Middle frontal gyrus (tissue), 1 donor: ENCODE measurements around the gene PARP16.
A peak's percentile ranks its signal among the peaks of the same experiment; 100 is the strongest.

Experiments used
- DNase-seq: peaks from one replicate; pipeline ENCODE4 v3.0.0-alpha.2; 2015; ENCODE audit warnings: low spot score; ENCODE audit errors: extremely low spot score

The PARP16 gene

DNA sequence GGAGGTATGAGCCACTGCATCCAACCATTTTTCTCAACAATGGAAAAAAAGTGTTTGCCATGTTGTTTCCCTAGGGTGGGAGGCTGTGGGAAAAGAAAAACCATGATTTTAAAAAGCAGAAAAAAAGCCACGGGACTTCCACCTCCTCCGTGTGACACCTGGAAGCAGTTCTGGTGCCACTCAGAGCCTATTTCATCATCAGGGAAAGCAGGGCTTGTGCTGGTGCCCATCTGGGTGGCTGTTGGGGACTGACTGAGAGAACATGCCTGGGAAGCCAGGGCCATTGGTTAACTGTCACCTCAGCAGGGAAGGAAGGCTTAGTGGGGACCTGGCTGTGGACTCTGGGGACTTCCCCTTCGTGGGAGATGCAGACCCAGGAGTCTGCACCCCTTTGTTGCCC, 25.1 kb upstream of the PARP16 start:
- DNase-seq: no peak

DNA sequence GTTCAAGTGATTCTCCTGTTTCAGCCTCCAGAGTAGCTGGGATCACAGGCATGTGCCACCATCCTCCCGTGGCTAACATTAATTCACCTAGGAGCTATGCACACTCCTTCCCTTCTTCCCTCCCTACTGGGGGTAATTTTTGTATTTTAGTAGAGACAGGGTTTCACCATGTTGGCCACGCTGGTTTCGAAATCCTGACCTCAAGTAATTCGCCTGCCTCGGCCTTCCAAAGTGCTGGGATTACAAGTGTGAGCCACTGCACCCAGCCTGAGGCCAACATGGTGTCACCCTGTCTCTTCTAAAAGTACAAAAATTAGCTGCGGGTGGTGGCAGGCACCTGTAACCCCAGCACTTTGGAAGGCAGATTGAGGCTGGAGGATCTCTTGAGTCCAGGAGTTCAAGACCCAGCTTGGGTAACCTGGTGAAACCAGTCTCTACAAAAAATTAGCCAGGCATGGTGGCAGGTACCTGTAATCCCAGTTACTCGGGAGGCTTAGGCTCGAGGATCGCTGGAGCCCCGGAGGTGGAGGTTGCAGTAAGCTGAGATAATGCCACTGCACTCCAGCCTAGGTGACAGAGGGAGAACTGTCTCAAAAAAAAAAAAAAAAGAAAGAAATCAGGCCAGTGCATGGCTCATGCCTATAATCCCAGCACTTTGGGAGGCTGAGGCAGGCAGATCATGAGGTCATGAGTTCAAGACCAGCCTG, 23.9 kb upstream of the PARP16 start:
- DNase-seq: no peak

DNA sequence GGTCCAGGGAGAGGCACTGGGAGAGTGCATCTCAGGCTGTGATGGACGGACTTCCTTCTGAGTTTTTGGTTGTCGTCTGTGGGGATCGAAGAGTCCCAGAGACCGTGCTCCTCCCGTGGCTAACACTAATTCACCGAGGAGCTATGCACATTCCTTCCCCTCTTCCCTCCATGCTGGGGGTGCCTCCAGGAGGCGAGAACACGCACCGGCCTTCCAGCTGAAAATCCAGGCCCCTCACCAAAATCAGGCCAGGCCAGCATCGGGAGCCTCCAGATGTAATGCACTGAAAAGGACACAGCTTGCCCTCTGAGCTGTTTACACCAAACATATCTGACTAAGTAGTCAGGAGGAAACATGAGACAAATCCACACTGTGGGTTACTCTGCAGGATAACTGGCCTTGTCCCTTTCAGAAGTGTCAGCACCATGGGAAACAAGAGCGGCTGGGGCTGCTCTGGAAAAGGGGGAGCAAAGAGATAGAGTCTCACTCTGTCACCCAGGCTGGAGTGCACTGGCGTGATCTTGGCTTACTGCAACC, 23.3 kb upstream of the PARP16 start:
- DNase-seq: no peak

DNA sequence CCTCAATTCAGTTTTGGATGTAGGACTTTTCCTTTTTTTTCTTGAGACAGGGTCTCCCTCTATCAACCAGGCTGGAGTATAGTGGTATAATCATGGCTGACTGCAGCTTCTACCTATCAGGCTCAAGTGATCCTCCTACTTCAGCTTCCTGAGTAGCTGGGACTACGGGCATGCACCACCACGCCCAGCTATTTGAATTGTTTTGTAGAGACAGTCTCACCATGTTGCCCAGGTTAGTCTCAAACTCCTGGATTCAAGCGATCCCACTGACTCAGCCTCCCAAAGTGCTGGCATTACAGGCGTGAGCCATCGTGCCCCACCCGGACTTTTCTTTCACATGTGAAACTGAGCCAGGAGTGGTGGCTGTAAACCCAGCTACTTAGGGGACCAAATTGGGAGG, 21.3 kb upstream of the PARP16 start:
- no peak for DNase-seq

DNA sequence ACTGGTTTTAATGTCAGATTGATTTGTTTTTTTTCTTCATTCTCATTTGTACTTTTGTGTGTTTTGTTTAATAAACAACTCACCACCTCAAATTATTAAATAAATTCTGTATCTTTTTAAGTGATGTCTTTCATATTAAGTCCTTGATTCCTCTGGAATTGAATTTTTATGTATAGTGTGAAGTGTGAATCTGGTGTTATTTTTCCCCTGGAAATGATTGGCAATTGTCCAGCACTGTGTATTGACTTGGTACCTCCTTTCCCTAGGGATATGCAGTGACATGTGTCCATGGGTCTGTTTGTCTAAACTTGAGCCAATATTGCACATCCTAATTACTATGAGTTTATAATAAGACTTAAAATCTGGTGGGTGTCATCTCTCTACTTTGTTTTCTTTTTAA, 19.9 kb upstream of the PARP16 start:
- no peak for DNase-seq

DNA sequence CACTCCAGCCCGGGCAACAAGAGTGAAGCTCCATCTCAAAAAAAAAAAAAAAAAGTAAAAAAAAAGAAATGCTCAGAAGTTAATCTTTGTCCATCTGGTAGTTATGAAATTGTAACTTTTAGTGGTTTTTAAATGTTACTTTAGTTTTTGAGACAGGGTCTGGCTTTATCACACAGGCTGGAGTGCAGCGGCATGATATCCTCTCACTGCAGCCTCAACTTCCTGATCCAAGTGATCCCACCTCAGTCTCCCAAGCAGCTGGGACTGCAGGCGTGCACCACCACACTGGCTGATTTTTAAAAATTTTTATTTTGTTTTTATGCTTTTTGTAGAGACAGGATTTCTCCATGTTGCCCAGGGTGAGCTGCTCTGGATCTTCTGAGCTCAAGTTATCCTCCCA, 19.1 kb upstream of the PARP16 start:
- DNase-seq: no peak

DNA sequence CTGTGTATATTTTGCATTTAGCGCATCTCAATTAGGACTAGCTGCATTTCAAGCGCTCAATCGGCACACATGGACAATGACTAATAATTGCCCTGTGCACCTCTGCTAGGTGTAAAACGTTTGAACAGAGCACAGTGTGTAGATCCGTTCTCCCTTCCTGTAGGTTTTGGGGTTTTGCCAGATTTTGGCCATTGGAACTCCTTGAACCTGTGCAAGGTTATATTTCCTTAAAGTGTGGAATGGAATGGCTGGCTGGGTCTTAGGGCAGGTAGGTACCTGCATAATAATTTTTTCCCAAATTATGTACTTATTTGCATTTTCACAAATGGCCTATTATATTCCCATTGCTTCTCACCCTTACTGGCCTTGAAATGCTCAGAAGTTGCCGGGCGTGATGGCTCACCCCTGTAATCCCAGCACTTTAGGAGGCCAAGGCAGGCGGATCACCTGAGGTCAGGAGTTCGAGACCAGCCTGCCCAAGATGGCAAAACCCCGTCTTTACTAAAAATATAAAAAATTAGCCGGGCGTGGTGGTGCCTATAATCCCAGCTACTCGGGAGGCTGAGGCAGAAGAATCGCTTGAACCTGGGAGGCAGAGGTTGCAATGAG, 18.6 kb upstream of the PARP16 start:
- DNase-seq: no peak

DNA sequence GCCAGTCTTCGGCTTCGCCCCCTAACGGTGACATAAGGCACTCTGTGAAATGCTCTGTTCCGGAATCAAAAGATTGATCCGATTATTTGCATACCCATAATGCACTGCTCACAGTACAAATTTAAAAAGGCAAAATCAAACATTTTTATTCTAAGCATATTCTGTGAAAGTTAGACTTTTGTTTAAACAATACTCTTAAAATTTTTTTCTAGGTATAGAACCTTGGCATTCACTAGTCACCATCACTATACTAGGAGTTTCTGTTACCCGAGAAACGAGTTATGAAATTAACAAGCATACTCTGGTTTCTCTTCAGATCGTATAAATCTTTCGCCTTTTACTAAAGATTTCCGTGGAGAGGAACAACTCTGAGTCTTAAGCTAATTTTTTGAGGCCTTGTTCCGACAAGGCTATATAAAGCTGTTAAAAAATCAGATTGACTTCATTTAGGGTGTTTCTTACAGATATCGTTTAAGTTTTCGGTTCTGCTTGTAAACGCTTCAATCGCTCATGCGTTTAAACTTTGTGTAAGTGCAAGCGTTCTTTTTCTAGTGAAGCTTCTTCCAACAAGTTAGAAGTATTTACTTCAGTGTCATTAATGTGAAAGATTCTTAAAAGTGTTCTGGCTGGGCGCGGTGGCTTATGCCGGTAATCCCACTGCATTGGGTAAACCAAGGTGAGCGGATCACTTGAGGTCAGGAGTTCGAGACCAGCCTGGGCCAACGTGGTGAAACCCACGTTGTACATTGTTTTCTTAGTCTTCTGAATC, 17.9 kb upstream of the PARP16 start, which contains the start of gene RNU5B-1:
Gene RNU5B-1, plus strand, starts transcription at position 297 of the 769 bp plus-strand sequence.
- DNase-seq: peak; percentile 83

DNA sequence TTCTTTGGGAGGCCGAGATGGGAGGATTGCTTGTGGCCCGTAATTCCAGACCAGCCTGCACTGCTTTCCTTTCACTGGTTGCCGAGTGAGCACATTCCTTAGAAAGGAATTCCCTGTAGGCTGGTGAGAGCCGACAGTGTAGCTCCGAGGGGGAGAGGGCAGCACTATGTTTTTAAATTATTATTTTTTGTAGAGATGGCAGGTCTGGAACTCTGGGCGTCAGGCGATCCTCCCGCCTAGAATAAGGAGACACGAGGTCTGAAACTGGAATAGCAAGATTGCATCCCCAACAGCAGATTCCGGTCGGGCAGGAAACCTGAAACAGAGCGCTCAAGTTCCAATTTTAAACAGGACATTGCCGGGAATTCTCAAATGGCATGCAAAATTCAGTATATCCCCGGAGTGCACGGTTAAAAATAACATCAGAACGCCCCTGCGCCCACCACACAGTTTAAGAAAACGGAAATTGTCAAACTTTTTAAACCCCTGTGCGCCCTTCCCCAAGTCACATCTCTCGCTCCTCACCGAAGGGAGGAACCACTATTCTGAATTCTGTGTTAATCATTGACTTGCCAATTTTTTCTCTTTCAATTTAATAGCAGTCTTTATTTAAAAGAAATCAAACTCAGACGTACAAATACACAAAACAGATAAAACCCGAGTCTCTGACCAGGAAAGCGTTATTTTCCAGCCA, 17.2 kb upstream of the PARP16 start:
- DNase-seq: peak; percentile 32

DNA sequence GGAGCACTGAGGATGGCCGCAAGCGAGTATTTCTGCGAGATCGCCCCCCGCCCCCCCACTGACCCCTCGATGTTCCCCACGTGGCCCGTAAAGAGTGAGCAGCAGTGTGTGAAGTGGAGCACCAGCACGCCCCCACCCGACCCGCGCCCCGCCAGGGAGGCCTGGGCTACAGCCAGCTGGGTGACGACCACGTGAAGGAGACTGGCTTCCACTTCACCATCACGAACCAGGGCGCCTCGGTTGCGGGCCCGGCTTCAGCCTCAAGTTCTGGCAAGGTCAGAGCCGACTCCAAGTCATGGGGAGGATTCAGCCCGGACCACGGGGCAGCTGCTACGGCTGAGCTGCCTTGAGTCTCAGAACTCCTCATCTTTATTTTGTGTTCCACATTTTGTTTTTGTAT, 15.4 kb upstream of the PARP16 start:
- no peak for DNase-seq

DNA sequence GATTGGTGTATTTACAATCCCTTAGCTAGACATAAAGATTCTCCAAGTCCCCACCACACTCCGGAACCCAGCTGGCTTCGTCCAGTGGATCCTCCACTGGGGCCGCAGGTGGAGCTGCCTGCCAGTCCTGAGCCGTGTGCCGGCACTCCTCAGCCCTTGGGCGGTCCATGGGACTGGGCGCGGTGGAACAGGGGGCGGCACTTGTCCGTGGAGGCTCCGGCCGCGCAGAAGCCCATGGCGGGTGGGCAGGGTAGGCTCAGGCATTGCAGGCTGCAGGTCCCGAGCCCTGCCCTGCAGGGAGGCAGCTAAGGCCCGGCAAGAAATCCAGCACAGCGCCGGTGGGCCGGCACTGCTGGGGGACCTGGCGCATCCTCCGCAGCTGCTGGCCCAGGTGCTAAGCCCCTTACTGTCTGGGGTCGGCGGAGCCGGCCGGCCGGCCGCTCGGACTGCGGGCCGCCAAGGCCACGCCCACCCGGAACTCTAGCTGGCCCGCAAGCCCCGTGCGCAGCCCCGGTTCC, 14.3 kb upstream of the PARP16 start:
- DNase-seq: no peak

DNA sequence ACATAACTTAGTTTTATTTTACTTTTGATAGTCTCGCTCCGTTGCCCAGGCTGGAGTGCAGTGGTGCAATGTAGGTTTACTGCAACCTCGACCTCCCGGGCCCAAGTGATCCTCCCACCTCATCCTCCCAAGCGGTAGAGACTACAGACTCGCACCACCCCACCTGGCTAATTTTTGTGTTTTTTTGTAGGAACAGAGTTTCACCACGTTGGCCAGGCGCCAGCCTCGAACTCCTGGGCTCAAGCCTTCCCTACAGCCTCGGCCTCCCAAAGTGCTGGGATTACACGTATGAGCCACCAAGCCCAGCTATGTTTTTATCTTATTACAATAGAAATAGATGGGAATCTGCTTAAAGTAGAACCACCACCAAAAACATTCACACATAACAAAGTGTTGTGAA, 12.0 kb upstream of the PARP16 start:
- DNase-seq: no peak

DNA sequence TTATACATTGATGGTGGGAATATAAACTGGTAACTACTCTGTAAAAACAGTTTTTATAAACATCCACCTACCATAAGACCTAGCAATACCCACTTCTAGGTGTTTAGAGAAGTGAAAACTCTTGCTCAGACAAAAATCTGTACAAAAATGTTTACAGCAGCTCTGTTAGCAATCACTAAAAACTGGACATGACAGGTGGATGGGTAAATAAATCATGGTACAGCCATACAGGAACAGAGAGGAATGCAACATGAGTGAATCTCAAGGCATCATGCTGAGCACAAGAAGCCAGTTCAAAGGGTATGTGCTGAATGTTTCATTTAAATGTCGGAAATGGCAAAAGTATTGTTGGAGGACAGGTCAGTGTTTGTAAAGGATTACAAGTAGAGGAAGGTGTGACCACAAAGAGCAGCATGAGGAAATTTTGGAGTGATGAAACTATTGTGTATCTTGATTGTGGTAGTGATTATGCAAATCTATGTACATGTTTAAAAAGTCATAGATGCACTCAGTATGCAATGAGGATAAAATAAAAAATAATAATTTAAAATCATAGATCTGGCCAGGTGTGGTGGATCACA, 6.3 kb upstream of the PARP16 start:
- DNase-seq: no peak

DNA sequence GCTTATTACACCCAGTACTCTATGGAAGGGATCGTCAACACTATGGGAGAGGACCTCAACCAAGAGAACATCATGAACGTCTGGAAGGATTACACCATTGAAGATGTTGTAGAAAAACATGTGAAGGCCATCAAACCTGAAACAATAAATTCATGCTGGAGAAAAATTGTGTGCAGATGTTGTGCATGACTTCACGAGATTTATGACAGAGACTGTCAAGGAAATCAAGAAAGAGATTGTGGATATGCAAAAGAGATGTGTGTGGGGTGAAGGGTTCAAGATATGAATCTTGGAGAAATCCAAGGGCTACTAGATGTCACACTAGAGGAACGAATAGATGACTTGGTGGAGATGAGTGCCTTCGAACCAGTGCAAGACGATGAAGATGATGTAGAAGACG, 3.5 kb upstream of the PARP16 start:
- DNase-seq: no peak

DNA sequence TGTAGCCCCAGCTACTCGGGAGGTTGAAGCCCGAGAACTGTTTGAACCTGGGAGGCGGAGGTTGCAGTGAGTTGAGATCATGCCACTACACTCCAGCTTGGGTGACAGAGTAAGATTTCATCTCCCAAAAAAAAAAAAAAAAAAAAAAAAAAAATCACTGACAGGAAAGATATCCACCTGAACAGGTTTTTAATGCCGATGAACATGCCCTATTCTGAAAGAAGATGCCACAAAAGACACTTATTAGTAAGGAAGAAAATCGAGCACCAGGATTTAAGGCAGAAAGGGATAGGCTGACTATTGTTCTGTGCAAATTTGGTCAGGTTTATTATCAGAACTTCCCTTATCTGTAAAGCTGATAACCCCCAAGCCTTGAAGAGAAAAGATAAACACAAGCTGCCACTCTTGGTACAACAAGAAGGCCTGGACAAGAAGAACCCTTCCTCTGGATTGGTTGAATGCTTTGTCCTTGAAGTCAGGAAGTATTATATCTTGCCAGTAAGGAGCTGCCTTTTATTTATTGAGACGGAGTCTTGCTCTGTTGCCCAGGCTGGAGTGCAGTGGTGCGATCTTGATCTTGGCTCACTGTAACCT, 2.7 kb upstream of the PARP16 start:
- DNase-seq: no peak

DNA sequence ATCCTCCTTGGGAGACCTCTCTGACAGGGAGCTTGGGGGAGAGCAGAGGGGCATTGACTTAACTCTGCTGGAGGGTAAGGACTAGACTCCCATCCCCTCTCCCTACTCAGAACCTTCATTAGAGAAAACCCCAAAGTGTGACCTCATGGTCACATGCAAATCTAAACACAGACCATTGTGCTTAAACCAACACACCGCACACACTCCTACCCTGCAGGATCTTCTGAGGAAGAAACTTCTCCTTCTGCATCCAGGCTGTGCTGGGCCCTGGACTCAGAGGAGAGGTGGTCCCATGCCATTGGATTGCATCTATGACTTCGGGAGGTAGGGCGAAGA, 805 bp upstream of the PARP16 start:
- DNase-seq: no peak

DNA sequence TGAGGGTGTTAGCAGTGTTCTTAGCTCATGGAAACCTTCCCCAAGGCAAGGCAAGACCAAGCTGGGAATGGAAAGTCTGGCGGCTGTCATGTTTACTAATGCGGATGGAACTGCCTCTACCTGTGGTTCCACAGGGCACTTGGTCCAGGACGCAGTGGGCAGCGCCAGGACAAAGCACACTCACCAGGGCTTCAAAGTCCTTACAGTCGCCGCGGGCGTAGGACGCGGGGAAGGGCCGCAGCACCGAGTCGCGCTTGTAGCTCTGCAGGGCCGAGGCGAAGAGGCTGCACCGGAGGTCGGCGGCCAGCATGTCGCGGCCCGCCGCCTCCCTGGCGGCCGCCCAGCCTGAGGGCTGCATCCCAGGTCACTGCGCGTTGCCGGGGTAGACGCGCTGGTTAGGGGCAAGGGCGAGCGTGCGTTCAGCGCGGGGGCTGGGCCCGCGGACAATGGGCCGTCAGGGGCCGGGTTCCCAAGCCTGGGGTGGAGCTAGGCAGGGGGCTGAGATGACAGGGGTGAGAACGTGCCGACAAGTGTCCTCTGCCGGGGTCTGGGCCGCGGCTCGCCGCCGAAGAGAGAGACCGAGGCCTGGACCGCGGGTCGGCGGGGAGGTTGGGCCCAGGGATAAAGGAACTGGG, 497 bp downstream of the PARP16 start:
- no peak for DNase-seq

DNA sequence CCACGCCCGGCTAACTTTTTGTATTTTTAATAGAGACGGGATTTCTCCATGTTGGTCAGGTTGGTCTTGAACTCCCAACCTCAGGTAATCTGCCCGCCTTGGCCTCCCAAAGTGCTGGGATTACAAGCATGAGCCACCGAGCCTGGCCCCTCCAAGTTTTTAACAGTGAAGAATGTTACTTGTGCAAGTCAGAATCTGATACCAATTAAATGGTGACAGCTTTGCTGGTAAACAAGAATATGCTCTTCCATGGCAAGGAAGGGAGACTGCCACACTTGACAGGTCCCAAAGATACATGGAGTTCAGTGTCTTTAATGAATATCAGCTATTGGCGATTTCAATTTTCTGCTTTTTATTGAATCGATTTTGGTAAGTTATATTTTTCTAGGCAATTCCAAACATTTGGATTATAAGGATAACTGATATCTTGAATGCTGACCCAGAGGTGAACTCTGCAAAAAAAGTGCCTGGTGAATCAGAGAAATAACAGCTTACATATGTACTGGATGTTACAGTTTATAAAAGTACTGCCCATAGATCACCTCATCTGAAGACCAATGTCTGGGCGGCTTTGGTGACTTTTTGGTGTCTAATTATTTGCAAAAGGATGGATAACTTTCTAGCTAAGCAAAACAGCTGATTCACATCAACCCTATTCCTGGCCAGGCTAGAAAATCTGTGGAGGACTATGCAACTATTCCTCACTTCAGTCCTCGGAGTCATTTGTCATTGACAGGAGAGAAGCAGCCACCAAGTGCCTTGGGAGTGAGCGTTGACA, 1.2 kb downstream of the PARP16 start:
- no peak for DNase-seq

DNA sequence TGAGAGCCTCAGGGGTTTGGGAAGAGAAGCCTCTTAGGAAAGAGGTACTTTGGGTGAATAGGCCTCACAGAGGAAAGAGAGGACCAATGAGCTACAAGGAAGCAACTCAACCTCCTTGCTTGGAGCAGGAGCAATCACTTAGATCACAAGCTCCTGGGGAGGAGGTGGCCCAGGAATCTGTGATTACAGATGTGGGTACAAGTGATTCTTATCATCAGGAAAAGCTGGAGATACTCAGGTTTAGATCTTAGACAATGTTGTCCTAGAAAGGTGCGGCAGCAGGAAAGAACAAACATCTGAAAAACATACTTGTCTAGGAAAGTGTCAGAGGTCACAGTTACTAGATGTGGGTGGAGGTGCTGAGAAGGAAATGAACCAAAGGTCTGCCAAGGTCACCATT, 8.2 kb downstream of the PARP16 start:
- DNase-seq: no peak

DNA sequence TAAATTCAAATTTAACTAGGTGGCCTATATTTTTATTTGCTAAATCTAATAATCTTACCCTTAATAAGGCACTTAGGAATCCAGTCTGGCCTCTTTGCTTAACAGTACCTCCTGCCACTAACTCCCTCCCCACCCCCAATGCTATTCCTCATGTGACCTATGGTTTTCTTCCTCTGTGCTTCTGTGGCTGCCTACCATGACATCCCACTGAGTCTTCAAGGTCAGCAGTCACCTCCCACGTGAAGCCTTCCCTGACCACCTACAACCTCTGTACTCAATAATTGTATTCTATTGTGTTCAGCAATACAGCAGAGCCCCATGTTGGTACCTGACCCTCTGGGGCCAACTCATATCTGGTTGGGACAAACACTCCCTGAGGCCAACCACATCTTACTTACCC, 9.7 kb downstream of the PARP16 start:
- no peak for DNase-seq
